Right atrium auricular region (tissue), 2 donors: ENCODE measurements around the gene SPRR2D. TPM values are rescaled to one million over a fixed set of nuclear protein-coding genes. Genes with fewer than 3 reads are reported as not detected.

Experiments
- DNase-seq: peaks from one replicate; pipeline ENCODE4 v3.0.0-alpha.2; 2019; ENCODE audit warnings: low spot score
- H3K27ac ChIP-seq, 2 donors: fragments of 200-600 bp; sonication (generic); 1 replicate in 1 of 2; 2 replicates in 1 of 2; pipeline ENCODE4 v1.5.1; 2016 to 2019
- H3K27me3 ChIP-seq, 2 donors: fragments of 200-600 bp; sonication (generic); one replicate each; pipeline versions ENCODE4 v1.5.1 to v1.6.0; 2017 to 2019
- H3K36me3 ChIP-seq: fragments of 200-600 bp; sonication (generic); one replicate; pipeline ENCODE4 v1.5.1; 2016
- H3K4me1 ChIP-seq, 2 donors: fragments of 200-600 bp; sonication (generic); one replicate each; pipeline versions ENCODE4 v1.5.1 to v1.6.0; 2017 to 2019
- H3K4me3 ChIP-seq, 2 donors: fragments of 200-600 bp; sonication (generic); 1 replicate in 1 of 2; 2 replicates in 1 of 2; pipeline ENCODE4 v1.5.1; 2017 to 2019; ENCODE audit warnings: mild to moderate bottlenecking in 1 of 2, moderate library complexity in 1 of 2
- H3K9me3 ChIP-seq, 2 donors: fragments of 200-600 bp; sonication (generic); one replicate each; pipeline ENCODE4 v1.5.1; 2019
- total RNA-seq, 2 donors: library from RNA; depleted of rRNA; stranded (reverse); fragments of >200 nt; gene quantifications; one replicate each; pipeline ENCODE4 v1.1.0, GENCODE V29; 2016
- TF ChIP-seq, protein P1 (sequence below), 2 donors: fragments of 200-600 bp; sonication (generic); IDR thresholded peaks; one replicate each; pipeline ENCODE4 v1.5.1; 2019; ENCODE audit warnings: antibody characterized with exemption in 2 of 2

The SPRR2D gene
- not detected for total RNA-seq

DNA sequence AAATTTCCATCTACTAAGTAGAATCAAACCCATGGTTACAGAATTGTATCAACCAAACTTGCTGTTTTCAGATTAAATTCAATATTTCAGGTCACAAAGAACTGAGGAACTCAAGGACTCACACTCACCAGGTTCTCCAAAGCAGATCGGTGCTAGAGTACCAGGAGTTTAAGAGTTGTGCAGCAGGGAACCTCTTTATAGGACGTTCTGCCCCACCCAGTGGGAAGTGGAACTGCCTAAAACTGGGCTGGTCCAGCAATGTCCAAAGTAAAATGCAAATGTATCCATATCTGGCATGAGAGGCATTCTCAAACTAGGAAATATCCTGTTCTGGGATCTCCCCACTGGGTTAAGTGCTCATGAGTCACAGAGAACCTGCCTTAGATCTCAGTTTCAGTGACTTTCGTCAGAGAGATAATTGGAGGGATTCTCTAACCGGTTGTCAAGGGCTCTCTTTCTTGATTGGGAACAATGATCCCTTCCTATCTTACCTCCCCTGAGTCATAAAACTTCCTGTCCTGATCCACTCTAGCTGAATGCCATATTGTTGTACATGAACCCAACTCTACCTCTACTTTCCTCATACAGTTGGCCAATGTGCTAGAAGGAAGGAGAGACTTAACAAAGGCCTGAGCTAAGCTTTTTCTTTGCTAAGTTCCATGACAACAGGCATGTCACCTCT lies at the start of gene SPRR2D:
SPRR2D (minus strand) TSS at position 171 of the 682 bp plus-strand sequence. CDS start 774 bp downstream, outside the sequence.
- no peak for DNase-seq
- H3K4me3 ChIP-seq: no peak within 1 kb of the TSS
- no peaks in the 10 kb centered on the region for H3K9me3 ChIP-seq
- no peaks in the 10 kb centered on the region for H3K36me3 ChIP-seq
- H3K27ac ChIP-seq: no peak within 1 kb of the TSS
- no peaks in the 10 kb centered on the region for H3K4me1 ChIP-seq
- TF ChIP-seq, protein P1, sequence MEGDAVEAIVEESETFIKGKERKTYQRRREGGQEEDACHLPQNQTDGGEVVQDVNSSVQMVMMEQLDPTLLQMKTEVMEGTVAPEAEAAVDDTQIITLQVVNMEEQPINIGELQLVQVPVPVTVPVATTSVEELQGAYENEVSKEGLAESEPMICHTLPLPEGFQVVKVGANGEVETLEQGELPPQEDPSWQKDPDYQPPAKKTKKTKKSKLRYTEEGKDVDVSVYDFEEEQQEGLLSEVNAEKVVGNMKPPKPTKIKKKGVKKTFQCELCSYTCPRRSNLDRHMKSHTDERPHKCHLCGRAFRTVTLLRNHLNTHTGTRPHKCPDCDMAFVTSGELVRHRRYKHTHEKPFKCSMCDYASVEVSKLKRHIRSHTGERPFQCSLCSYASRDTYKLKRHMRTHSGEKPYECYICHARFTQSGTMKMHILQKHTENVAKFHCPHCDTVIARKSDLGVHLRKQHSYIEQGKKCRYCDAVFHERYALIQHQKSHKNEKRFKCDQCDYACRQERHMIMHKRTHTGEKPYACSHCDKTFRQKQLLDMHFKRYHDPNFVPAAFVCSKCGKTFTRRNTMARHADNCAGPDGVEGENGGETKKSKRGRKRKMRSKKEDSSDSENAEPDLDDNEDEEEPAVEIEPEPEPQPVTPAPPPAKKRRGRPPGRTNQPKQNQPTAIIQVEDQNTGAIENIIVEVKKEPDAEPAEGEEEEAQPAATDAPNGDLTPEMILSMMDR (IDR thresholded peaks at IDR 0.05): no peak
- no peaks in the 10 kb centered on the region for H3K27me3 ChIP-seq

DNA sequence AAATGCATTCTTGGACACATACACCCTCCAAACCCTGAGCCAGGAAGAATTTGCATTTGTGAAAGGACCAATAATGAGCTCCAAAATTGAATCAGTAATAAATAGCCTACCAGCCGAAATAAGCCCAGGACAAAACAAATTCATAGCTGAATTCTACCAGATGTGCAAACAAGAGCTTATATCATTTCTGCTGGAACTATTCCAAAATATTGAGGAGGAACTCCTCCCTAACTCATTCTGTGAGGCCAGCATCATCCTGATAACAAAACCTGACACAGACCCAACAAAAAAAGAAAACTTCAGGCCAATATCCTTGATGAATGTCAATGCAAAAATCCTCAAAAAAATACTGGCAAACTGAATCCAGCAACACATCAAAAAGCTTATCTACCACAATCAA lies 46.7 kb upstream of the SPRR2D start:
- TF ChIP-seq, protein P1 (IDR thresholded peaks at IDR 0.05): no peak
- H3K4me1 ChIP-seq: no peaks in the 10 kb centered on the region
- H3K36me3 ChIP-seq: no peaks in the 10 kb centered on the region
- H3K27ac ChIP-seq: no peak overlapping the region
- H3K27me3 ChIP-seq: no peaks in the 10 kb centered on the region
- no peak overlapping the region for H3K4me3 ChIP-seq
- DNase-seq: no peak
- no peaks in the 10 kb centered on the region for H3K9me3 ChIP-seq

DNA sequence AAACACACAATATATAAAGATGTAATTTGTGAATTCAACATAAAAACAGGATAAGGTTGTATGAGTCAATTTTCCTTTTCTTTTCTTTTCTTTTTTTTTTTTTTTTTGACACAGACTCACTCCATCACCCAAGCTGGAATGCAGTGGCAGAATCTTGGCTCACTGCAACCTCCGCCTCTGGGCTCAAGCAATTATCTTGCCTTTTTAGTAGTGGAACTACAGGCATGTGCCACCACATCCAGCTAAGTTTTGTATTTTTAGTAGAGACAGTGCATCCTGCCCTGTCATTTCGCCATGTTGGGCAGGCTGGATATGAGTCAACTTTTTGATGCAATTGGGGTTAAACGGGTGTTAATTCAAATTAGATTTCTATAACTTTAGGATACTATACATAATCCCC lies 40.8 kb upstream of the SPRR2D start:
- H3K4me3 ChIP-seq: no peak overlapping the region
- H3K4me1 ChIP-seq: no peaks in the 10 kb centered on the region
- H3K27ac ChIP-seq: no peak overlapping the region
- TF ChIP-seq, protein P1 (IDR thresholded peaks at IDR 0.05): no peak
- no peaks in the 10 kb centered on the region for H3K36me3 ChIP-seq
- no peak for DNase-seq
- H3K27me3 ChIP-seq: no peaks in the 10 kb centered on the region
- H3K9me3 ChIP-seq: no peaks in the 10 kb centered on the region

DNA sequence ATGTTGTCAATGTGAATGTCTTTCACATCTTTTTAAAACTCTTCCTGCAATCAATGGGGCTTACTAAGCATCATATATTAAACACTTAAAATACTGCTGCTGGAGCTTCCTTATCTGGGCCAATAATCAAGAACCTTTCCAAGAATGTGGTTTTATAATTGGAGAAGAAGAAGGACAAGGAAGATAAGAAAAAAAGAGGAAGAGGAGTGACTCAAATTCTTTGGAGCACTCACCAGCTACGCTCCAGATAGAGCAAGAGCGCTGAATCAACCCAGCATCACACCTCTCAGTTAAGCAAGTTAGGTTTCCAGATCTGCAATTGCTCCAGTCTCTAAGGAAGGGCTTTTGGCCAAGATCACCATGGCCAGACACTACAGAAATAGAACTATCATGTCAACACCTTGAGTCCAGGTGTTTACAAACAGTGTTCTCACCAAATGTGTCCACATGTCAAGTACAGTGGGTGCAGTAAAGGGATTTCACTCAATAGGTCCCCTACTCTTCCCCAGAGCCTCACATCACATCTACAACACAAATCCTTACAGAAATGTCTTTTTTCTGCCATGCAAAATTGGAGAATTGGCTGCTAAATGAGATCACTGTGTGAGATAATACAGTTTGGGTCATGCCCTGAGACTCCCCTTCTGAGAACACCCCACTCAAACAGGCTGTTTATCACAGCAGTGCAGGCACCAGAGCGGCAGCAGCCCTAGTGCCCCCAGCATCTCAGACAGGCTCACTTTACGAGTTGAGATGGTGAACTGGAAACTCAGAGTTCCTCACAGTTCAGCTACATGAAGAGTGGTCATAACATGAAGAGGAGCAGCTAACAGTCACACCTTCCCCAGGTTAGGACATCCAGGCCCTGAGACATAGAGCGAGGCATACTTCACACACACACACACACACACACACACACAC lies 32.1 kb upstream of the SPRR2D start:
- Histone ChIP-seq H3K27me3 (no peaks in the 10 kb centered on the region), H3K4me3 (no peak overlapping the region), H3K9me3 (no peaks in the 10 kb centered on the region), H3K27ac (no peak overlapping the region), H3K36me3 (no peaks in the 10 kb centered on the region), H3K4me1 (no peaks in the 10 kb centered on the region)
- TF ChIP-seq, protein P1 (IDR thresholded peaks at IDR 0.05): no peak
- no peak for DNase-seq

DNA sequence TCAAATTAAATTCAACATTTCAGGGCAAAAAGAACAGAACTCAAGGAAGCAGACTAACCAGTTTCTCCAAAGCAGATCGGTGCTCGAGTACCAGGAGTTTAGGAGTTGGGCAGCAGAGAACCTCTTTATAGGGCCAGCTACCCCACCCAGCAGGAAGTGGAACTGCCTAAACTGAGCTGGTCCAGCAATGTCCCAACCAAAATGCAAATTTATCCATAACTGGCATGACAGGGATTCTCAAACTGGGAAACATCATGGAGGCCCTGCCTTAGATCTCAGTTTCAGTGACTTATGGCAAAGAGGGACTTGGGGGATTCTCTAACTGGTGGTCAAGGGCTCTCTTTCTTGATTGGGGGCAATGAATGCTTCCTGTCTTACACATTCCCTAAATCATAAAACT lies 30.6 kb upstream of the SPRR2D start, which contains the start of gene SPRR2B:
SPRR2B (minus strand) TSS at position 101 of the 400 bp plus-strand sequence. CDS start 772 bp downstream, outside the sequence.
- no peaks in the 10 kb centered on the region for H3K9me3 ChIP-seq
- no peaks in the 10 kb centered on the region for H3K36me3 ChIP-seq
- no peaks in the 10 kb centered on the region for H3K4me1 ChIP-seq
- H3K27me3 ChIP-seq: no peaks in the 10 kb centered on the region
- no peak for DNase-seq
- TF ChIP-seq, protein P1 (IDR thresholded peaks at IDR 0.05): no peak
- no peak within 1 kb of the TSS for H3K4me3 ChIP-seq
- H3K27ac ChIP-seq: no peak within 1 kb of the TSS
